Neural crest cell (in vitro differentiated cells): Measurements from ENCODE around the gene PACS2. TPM values are rescaled to one million over a fixed set of nuclear protein-coding genes. Genes with fewer than 3 reads are reported as not detected.
"Not testable (repeated sequence)": the region's sequence is repeated elsewhere in the genome, so short reads cannot be mapped to it uniquely, and the experiment has no call there.

Experiments used
- DNase-seq: peaks from one replicate; pipeline ENCODE4 v3.0.0; 2021; ENCODE audit warnings: low read depth, mixed read lengths, low spot score
- H3K27ac Mint-ChIP-seq: one replicate; pipeline ENCODE4 v1.8.0; 2021; ENCODE audit warnings: mild to moderate bottlenecking, mixed read lengths; ENCODE audit not compliant: unreplicated experiment
- H3K27me3 Mint-ChIP-seq: 2 replicates; pipeline ENCODE4 v1.8.0; 2021; ENCODE audit warnings: low read depth, mild to moderate bottlenecking, mixed read lengths
- H3K36me3 Mint-ChIP-seq: 2 replicates; pipeline ENCODE4 v1.8.0; 2021; ENCODE audit warnings: low read depth, mild to moderate bottlenecking, mixed read lengths
- H3K4me1 Mint-ChIP-seq: 2 replicates; pipeline ENCODE4 v1.8.0; 2021; ENCODE audit warnings: mixed read lengths
- H3K4me3 Mint-ChIP-seq: one replicate; pipeline ENCODE4 v1.8.0; 2021; ENCODE audit warnings: mild to moderate bottlenecking, mixed read lengths
- H3K9me3 Mint-ChIP-seq: 2 replicates; pipeline ENCODE4 v1.8.0; 2021; ENCODE audit warnings: mixed read lengths
- total RNA-seq: library from RNA; stranded (reverse); gene quantifications from 2 replicates; pipeline ENCODE4 v1.2.1, GENCODE V29; 2021
- TF ChIP-seq, protein P1 (sequence below): fragments of 200-600 bp; sonication (generic); conservative IDR thresholded peaks from 2 replicates; pipeline ENCODE4 v1.5.0; 2021; ENCODE audit warnings: antibody characterized with exemption, mild to moderate bottlenecking

Gene PACS2
- total RNA-seq, 1 donor from 2014 or later, result 104 TPM

- Mint-ChIP-seq H3K27me3 (no peaks in the 10 kb centered on the region), H3K4me3 (no peak overlapping the region), H3K27ac (peak overlapping the region; percentile 27), H3K36me3 (no peaks in the 10 kb centered on the region), H3K9me3 (no peaks in the 10 kb centered on the region), H3K4me1 (peaks cover 11% of the 10 kb centered on the region)
- DNase-seq, result no peak
- TF ChIP-seq, protein P1, sequence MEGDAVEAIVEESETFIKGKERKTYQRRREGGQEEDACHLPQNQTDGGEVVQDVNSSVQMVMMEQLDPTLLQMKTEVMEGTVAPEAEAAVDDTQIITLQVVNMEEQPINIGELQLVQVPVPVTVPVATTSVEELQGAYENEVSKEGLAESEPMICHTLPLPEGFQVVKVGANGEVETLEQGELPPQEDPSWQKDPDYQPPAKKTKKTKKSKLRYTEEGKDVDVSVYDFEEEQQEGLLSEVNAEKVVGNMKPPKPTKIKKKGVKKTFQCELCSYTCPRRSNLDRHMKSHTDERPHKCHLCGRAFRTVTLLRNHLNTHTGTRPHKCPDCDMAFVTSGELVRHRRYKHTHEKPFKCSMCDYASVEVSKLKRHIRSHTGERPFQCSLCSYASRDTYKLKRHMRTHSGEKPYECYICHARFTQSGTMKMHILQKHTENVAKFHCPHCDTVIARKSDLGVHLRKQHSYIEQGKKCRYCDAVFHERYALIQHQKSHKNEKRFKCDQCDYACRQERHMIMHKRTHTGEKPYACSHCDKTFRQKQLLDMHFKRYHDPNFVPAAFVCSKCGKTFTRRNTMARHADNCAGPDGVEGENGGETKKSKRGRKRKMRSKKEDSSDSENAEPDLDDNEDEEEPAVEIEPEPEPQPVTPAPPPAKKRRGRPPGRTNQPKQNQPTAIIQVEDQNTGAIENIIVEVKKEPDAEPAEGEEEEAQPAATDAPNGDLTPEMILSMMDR, result no peak
Measured at GRCh38 chr14:105292826-105293711, 21.5 kb upstream of the PACS2 start.

GRCh38 chr14:105294142-105294597 is 20.4 kb upstream of the PACS2 start:
- Mint-ChIP-seq H3K9me3 (no peaks in the 10 kb centered on the region), H3K27ac (peak overlapping the region; percentile 78), H3K27me3 (no peaks in the 10 kb centered on the region), H3K4me3 (peak overlapping the region; percentile 28), H3K4me1 (peaks cover 14% of the 10 kb centered on the region), H3K36me3 (no peaks in the 10 kb centered on the region)
- no peak for DNase-seq
- TF ChIP-seq, protein P1, result no peak

- not testable (repeated sequence) for H3K36me3 Mint-ChIP-seq, H3K9me3 Mint-ChIP-seq, H3K27me3 Mint-ChIP-seq, H3K27ac Mint-ChIP-seq, DNase-seq
- peaks cover 25% of the 10 kb centered on the region for H3K4me1 Mint-ChIP-seq
- H3K4me3 Mint-ChIP-seq, result peak overlapping the region; percentile 31
Measured at GRCh38 chr14:105297311-105297710, 17.2 kb upstream of the PACS2 start.

GRCh38 chr14:105299654-105300541 is 14.7 kb upstream of the PACS2 start:
- no peak for DNase-seq
- Mint-ChIP-seq H3K4me3 (peak overlapping the region; percentile 88), H3K27ac (peak overlapping the region; percentile 71)

GRCh38 chr14:105300542-105301102 is 13.9 kb upstream of the PACS2 start, which contains the start of gene BRF1:
BRF1 (minus strand) TSS chr14:105301001; CDS start chr14:105300629, 372 bp downstream.
- peak; percentile 91 for DNase-seq
- no peaks in the 10 kb centered on the region for H3K9me3 Mint-ChIP-seq
- H3K27ac Mint-ChIP-seq, result peak within 1 kb of the TSS; percentile 86
- H3K4me1 Mint-ChIP-seq, result peaks cover 15% of the 10 kb centered on the region
- peak within 1 kb of the TSS; percentile 90 for H3K4me3 Mint-ChIP-seq
- TF ChIP-seq, protein P1, result no peak
- peaks cover 6% of the 10 kb centered on the region for H3K27me3 Mint-ChIP-seq
- no peaks in the 10 kb centered on the region for H3K36me3 Mint-ChIP-seq

More at GRCh38 chr14:105299654-105300541, 14.7 kb upstream of the PACS2 start:
- peaks cover 6% of the 10 kb centered on the region for H3K27me3 Mint-ChIP-seq
- no peaks in the 10 kb centered on the region for H3K9me3 Mint-ChIP-seq
- H3K36me3 Mint-ChIP-seq, result no peaks in the 10 kb centered on the region
- peaks cover 17% of the 10 kb centered on the region for H3K4me1 Mint-ChIP-seq
- TF ChIP-seq, protein P1, result no peak
